GM19043 (cell line): ENCODE results near the gene MTMR10.

Source experiments
- ATAC-seq: cut with Tn5 transposase; IDR thresholded peaks from one replicate; pipeline ENCODE4 v1.9.1; 2021; ENCODE audit warnings: low read depth; ENCODE audit not compliant: unreplicated experiment

The MTMR10 gene

GRCh38 chr15:30958219-30958618 lies 33.2 kb downstream of the MTMR10 start:
- no peak for ATAC-seq

GRCh38 chr15:30956216-30957124 lies 35.0 kb downstream of the MTMR10 start:
- no peak for ATAC-seq

GRCh38 chr15:30954674-30955073 lies 36.8 kb downstream of the MTMR10 start:
- ATAC-seq: no peak

- ATAC-seq: no peak
These were observed 37.6 kb downstream of the MTMR10 start for GRCh38 chr15:30953731-30954378.

GRCh38 chr15:30953183-30953582 lies 38.2 kb downstream of the MTMR10 start:
- no peak for ATAC-seq

- no peak for ATAC-seq
These were observed 47.6 kb downstream of the MTMR10 start for GRCh38 chr15:30943654-30944335.

- ATAC-seq: no peak
These were observed 49.9 kb downstream of the MTMR10 start for GRCh38 chr15:30941520-30941919.

GRCh38 chr15:30940359-30940758 lies 51.1 kb downstream of the MTMR10 start:
- no peak for ATAC-seq

GRCh38 chr15:30939161-30939560 lies 52.3 kb downstream of the MTMR10 start:
- ATAC-seq: no peak

- no peak for ATAC-seq
These were observed 58.1 kb downstream of the MTMR10 start for GRCh38 chr15:30933293-30933692.

- ATAC-seq: no peak
These were observed 61.0 kb downstream of the MTMR10 start for GRCh38 chr15:30930422-30930821.

- no peak for ATAC-seq
These were observed 61.4 kb downstream of the MTMR10 start for GRCh38 chr15:30929982-30930381.

- no peak for ATAC-seq
These were observed 62.3 kb downstream of the MTMR10 start for GRCh38 chr15:30929064-30929669.

- no peak for ATAC-seq
These were observed 63.4 kb downstream of the MTMR10 start for GRCh38 chr15:30928076-30928475.

GRCh38 chr15:30927148-30927761 lies 64.2 kb downstream of the MTMR10 start:
- ATAC-seq: no peak

- ATAC-seq: no peak
These were observed 65.3 kb downstream of the MTMR10 start for GRCh38 chr15:30926161-30926560.

- ATAC-seq: no peak
These were observed 65.7 kb downstream of the MTMR10 start for GRCh38 chr15:30925686-30926085.

- ATAC-seq: no peak
These were observed 67.1 kb downstream of the MTMR10 start for GRCh38 chr15:30924353-30924752.

- no peak for ATAC-seq
These were observed 68.0 kb downstream of the MTMR10 start for GRCh38 chr15:30923429-30923828.

GRCh38 chr15:30922480-30923311 lies 68.7 kb downstream of the MTMR10 start:
- ATAC-seq: no peak
